Neutrophil (primary cell): Measurements from ENCODE around the gene CCDC194.

ENCODE experiments used
- H3K27ac ChIP-seq: fragments of 200-600 bp; sonication (generic); 2 replicates; pipeline ENCODE4 v1.5.1; 2016; ENCODE audit warnings: mild to moderate bottlenecking, moderate library complexity
- H3K27me3 ChIP-seq: fragments of 200-600 bp; sonication (generic); 2 replicates; pipeline ENCODE4 v1.6.0; 2016; ENCODE audit warnings: mild to moderate bottlenecking
- H3K36me3 ChIP-seq: fragments of 200-600 bp; sonication (generic); 2 replicates; pipeline ENCODE4 v1.5.1; 2017
- H3K4me1 ChIP-seq, 2 experiments: fragments of 200-600 bp in 1 of 2; sonication (generic) in 1 of 2; 1 replicate in 1 of 2; 2 replicates in 1 of 2; pipeline versions ENCODE4 v1.5.1 to v1.6.1; 2013 to 2016; ENCODE audit warnings: low read depth in 1 of 2, low read length in 1 of 2, mild to moderate bottlenecking in 1 of 2, moderate library complexity in 1 of 2; ENCODE audit not compliant: control insufficient read depth in 1 of 2, insufficient read depth in 1 of 2
- H3K4me3 ChIP-seq, 2 experiments: fragments of 200-600 bp in 1 of 2; sonication (generic) in 1 of 2; 1 replicate in 1 of 2; 2 replicates in 1 of 2; pipeline ENCODE4 v1.5.1; 2013 to 2016; ENCODE audit warnings: low read depth in 1 of 2, low read length in 1 of 2, mild to moderate bottlenecking in 1 of 2, moderate library complexity in 1 of 2
- H3K9me3 ChIP-seq: fragments of 200-600 bp; sonication (generic); 2 replicates; pipeline ENCODE4 v1.5.1; 2016
- TF ChIP-seq, protein P1 (sequence below): fragments of 200-600 bp; sonication (generic); IDR thresholded peaks from 2 replicates; pipeline ENCODE4 v1.5.1; 2016; ENCODE audit warnings: antibody characterized with exemption

CCDC194 gene

DNA sequence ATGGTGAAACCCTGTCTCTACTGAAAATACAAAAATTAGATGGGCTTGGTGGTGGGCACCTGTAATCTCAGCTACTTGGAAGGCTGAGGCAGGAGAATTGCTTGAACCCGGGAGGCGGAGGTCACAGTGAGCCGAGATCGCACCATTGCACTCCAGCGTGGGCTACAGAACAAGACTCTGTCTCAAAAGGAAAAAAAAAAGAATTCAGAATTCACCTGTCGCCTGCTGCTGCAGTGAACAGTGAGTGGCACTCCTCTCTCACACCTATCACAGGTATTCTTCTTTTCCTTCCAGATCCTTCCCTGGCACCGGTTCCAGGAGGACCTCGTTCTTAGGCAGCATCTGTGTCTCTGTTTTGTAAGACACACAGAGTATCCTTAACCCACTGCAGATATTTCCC lies 20.1 kb upstream of the CCDC194 start:
- Histone ChIP-seq H3K27me3 (no peaks in the 10 kb centered on the region), H3K27ac (no peak overlapping the region), H3K4me1 (peaks cover under 1 to 3% of the 10 kb centered on the region in 2 experiments), H3K9me3 (no peaks in the 10 kb centered on the region), H3K36me3 (peaks cover 41% of the 10 kb centered on the region), H3K4me3 (no peak overlapping the region)
- TF ChIP-seq, protein P1, sequence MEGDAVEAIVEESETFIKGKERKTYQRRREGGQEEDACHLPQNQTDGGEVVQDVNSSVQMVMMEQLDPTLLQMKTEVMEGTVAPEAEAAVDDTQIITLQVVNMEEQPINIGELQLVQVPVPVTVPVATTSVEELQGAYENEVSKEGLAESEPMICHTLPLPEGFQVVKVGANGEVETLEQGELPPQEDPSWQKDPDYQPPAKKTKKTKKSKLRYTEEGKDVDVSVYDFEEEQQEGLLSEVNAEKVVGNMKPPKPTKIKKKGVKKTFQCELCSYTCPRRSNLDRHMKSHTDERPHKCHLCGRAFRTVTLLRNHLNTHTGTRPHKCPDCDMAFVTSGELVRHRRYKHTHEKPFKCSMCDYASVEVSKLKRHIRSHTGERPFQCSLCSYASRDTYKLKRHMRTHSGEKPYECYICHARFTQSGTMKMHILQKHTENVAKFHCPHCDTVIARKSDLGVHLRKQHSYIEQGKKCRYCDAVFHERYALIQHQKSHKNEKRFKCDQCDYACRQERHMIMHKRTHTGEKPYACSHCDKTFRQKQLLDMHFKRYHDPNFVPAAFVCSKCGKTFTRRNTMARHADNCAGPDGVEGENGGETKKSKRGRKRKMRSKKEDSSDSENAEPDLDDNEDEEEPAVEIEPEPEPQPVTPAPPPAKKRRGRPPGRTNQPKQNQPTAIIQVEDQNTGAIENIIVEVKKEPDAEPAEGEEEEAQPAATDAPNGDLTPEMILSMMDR: no peak

DNA sequence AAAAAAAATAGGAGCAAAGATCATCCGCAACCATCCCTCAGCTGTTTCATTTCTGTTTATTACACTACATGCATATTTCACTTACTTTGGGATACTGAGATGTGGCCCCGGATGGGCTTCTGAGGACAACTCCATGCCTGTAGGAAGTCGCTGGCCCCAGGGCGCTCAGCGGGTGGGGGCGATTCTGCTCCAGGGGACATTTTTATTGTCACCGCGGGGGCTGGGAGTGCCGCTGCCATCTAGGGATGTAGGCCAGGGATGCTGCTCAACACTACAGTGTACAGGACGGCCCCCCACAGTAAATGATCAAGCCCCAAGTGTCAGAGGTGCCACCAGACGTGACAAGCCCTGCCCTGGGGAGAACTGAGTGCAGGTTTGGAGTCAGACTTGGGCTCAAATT lies 17.8 kb upstream of the CCDC194 start:
- H3K36me3 ChIP-seq: peaks cover 41% of the 10 kb centered on the region

DNA sequence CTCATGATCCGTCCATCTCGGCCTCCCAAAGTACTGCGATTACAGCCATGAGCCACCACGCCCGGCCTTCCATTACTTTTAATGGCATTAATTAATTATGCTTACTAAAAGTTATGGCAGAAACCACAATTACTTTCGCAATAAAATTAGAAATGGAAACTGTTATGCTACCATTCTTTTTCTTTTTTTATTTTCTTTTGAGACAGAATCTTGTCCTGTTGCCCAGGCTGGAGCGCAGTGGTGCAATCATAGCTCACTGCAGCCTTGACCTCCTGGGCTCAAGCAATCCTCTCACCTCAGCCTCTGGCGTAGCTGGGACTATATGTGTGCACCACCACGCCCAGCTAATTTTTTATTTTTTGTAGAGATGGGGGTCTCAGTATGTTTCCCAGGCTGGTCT lies 16.0 kb upstream of the CCDC194 start:
- Histone ChIP-seq H3K27ac (no peak overlapping the region), H3K27me3 (no peaks in the 10 kb centered on the region), H3K4me1 (peaks cover 24 to 34% of the 10 kb centered on the region in 2 experiments), H3K4me3 (no peak overlapping the region), H3K36me3 (peaks cover 34% of the 10 kb centered on the region), H3K9me3 (no peaks in the 10 kb centered on the region)
- TF ChIP-seq, protein P1: no peak

More for the DNA sequence above, 17.8 kb upstream of the CCDC194 start:
- Histone ChIP-seq H3K27ac (no peak overlapping the region), H3K4me1 (peaks cover 8 to 16% of the 10 kb centered on the region in 2 experiments), H3K9me3 (no peaks in the 10 kb centered on the region), H3K27me3 (no peaks in the 10 kb centered on the region), H3K4me3 (no peak overlapping the region)
- TF ChIP-seq, protein P1: no peak

DNA sequence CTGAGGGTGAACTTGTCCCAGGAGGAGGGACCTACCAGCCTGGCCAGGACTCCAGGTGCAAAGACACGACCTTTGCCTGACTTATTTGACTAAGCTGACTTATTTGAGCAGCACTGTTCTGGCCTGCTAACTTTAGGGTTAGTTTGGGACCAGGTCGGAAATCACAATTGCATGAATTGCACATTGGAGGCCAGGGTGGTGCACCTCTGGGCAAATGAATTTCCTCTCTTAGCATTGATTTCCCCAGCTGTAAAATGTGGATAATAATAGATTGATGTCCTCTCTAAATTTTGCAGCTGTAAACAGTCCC lies 12.8 kb upstream of the CCDC194 start:
- Histone ChIP-seq H3K4me3 (peak overlapping the region; percentile 60 to 70), H3K4me1 (peaks cover 32 to 50% of the 10 kb centered on the region in 2 experiments), H3K9me3 (no peaks in the 10 kb centered on the region), H3K27ac (peak overlapping the region; percentile 92), H3K27me3 (no peaks in the 10 kb centered on the region), H3K36me3 (peaks cover 8% of the 10 kb centered on the region)
- TF ChIP-seq, protein P1: no peak

DNA sequence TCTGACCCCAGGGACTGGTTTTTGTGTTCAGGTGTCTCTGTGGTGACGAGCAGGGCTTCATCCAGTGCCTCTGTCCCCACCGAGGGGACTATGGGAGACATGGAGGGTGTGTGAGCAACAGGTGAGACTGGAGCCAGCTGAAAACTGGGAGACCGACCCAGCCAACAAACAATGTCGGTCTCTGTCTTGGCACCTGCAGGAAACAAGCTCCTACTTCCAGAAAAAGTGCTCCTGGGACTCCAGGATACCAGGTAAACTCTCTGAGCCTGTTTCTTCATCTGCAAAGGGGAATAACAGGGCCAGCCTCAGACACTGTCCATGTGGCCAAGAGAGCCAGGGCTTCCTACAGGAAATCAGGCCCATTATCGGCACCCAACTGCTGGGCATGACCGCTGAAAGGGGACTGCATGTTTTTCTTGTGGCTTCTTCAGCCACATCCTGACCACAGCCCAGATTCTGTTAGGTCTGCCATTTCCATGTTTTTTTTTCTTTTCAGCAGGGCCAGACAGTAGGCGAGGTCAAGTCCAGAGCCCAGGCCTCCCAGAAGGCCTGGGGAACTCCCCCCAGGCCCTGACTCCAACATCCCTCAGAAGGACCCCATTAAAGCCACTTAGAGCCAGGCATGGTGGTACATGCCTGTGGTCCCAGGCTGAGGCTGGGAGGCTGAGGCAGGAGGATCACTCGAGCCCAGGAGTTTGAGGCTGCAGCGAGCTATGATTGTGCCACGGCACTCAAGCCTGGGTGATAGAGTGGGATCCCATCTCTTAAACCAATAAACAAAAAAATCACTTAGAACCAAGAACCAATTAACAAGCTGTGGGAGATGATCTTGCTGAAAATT lies 12.3 kb upstream of the CCDC194 start:
- Histone ChIP-seq H3K4me1 (peaks cover 32 to 50% of the 10 kb centered on the region in 2 experiments), H3K4me3 (peak overlapping the region; percentile 60 to 70), H3K27ac (peak overlapping the region; percentile 92), H3K9me3 (no peaks in the 10 kb centered on the region), H3K36me3 (peaks cover 3% of the 10 kb centered on the region), H3K27me3 (no peaks in the 10 kb centered on the region)
- TF ChIP-seq, protein P1: no peak
